NCI-H1694 (cell line): Measurements from ENCODE around the gene TRIM40.
A peak's percentile ranks its signal among the peaks of the same experiment; 100 is the strongest.

ENCODE experiments used
- DNase-seq: peaks from one replicate; lab custom pipeline; 2025; lab: John Stamatoyannopoulos, UW

The TRIM40 gene, protein sequence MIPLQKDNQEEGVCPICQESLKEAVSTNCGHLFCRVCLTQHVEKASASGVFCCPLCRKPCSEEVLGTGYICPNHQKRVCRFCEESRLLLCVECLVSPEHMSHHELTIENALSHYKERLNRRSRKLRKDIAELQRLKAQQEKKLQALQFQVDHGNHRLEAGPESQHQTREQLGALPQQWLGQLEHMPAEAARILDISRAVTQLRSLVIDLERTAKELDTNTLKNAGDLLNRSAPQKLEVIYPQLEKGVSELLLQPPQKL

DNA sequence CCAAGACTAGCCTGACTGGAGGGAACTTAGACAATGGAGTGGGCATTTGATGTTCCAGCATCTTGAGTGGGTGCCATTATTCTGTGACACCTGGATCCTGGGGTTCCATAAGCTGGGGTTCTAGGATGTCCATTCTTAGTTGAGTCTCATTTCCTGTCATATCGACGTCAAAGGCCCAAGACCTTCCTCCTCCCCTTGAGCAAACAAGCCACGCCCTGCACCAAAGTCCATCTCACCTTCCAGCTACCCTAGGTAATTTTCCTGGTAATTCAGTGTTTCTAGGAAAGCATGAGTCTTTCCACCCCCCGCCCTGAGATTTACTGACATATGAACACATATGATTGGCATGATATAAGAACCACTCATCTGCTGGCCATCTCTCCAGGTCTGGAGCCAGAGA lies at the start of gene TRIM40:
Gene TRIM40, plus strand, starts transcription at position 384 of the 400 bp plus-strand sequence. CDS start 897 bp downstream, outside the sequence.
- DNase-seq: no peak

DNA sequence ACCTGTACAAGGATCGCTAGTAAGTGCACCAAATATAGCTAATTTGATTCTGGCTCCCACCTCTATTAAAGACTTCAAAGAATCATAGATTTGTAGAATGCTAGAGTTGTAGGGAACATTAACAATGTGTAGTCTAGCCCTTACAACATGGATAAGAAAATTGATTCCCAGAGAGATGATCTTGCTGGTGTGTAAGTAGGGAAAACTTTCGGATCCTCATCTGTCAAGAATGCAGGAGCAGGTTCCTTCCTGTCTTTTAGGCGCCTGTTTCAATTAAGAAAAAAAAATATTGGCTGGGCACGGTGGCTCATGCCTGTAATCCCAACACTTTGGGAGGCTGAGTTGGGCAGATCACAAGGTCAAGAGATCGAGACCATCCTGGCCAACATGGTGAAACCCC lies 48.1 kb upstream of the TRIM40 start:
- DNase-seq: no peak

DNA sequence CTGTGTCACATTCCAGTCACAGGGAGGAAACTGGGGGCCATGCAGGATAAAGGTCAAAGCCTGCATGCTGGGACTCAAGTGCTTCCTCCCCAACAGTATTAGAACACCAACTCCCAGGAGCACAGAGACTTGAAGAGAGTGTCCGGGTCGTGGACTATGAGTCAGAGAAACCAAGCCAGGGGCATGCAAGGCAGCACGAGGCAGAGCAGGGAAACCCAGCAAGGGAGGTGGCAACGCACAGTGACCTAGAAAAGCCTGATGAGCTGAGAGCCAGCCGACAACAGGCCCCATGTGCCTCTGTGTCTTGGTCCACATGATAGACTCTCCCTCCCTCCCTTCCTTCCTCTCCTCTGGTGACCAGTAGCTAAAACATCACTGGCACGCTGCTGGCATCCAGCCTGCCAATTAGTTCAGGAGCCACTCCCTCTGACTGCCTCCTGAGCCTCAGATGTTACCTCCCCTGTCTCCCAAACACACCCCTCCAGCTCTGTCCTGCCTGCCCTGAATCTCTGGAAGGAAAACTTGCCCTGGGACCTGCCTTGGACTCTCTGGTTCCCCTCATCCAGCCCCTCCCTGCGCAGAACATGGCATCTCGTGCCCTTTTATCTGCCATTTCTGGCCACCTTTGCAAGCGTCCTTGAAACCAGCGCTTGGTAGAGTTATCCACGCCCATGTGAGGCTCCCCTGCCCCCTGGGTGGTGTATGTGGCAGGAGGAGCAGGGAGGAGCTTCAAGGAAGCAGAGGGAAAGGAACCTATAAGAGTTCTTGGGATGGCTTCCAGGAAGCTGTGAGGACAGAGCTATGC lies 44.2 kb upstream of the TRIM40 start:
- no peak for DNase-seq

DNA sequence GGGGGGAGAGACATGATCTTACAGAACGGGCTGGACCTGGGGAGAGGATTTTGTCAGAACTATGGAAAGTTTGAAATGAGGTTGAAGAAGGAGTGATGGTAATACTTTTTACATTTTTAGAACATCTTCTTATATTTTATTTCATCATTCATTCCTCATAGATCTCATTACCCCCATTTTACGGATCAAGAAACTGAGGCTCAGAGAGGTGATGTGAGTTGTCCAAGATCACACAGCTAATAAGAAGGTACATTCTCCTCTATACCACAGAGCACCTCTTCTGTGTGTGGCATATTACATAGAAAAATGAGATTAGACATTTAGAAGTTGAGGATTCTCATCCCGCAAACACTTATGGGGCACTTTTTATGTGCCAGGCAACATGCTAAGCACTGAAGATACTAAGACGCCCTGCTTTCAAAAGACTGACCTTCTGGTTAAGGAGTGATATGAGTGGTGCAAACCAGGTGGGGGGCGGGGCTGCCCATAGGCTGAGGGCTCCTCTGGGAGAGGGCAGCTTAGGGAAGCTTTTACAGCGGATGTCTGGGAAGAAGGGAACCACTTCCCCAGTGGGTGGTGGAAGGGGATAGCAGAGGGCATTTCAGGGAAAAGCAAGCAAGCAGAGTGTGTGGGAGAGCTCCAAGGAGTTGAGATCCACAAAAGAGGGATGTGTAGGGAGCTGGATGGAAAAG lies 42.9 kb upstream of the TRIM40 start:
- DNase-seq: no peak

DNA sequence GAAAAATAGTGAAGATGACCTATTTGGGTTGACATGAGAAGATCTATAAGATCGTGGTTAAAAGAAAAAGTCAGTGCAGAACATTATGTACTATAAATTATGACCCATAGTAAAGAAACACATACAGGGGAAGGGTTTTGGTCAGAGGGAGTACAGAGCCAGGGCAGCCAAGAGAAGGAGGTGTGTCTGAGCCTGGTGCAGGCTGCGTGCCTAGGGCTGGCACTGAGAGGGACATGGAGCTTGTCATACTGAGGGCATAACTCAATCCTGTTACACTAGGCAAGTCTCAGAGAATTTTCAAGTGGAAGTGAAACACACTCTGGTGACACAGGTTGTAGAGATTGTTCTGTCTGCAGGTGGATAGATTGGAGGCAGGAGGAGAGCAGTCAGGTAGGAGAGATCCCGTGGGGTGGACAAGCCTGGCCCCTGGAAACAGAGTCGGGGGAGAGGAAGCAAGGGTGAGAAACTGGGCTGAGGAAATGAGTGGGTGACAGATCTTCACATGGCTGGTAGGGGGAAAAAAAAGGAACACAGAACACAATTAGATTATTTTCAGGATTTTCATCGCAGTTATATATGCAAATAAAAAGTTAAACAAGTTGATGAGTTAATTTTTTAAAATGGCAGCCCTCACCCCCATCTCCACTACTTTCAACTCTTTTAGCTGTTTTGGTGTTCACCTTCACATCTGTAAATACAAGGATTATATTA lies 41.8 kb upstream of the TRIM40 start:
- DNase-seq: no peak

DNA sequence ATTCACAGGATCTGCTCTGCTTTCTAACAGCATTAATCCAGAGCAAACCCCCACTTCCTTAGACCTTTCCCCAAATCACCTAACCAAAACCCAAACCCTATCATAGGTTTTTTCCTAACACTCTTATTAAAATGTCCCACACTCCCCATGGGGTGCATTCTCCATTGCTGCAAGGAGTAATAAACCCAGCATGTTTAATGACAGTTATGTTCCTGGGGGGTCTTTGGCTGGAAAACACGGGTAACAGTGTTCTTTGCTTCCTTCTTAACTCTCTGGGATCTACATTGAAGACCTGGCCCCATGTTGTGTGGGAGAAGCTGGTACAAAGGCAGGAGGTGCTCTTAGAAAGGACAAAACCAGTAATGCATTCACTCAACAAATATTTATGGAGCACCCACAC lies 39.1 kb upstream of the TRIM40 start:
- DNase-seq: no peak

DNA sequence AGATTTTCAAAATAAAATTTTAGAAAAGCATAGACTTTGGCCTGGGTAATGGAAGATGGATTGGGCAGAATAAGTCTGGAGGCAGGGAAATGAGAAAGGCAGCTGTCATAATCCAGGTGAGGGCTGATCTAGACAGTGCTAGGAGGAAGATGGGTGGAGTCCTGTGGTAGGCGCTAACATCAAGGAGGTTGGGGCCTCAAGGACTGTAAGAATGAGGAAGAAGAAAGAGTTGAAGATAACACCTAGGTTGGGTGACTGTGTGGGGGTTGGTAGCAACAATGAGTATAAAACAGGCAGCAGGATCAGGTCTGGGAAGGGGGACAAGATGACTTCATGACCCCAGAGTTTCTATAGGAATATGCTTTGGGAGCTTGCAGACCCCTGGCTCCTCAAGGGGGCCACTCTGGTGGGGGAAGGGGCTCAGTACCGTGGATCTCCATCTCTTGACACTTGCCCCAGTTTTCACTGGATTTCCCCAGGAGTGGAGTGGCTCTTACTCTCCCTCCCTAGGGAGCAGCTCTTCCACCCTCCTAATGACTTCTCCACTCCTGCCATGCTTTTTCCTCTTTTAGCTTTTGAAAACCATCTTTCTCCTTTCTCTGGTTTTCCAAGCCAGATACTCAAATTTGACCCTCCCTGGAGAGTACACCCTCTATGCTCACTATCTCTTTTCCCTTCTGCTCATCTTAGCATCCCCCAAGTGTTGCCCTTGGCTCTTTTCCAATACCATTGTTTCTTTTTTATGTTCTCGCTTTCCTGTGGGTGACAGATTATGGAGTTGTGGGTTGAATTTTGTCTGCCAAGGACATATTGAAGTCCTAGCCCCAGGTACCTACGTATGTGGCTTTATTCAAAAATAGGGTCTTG lies 37.8 kb upstream of the TRIM40 start:
- DNase-seq: no peak

DNA sequence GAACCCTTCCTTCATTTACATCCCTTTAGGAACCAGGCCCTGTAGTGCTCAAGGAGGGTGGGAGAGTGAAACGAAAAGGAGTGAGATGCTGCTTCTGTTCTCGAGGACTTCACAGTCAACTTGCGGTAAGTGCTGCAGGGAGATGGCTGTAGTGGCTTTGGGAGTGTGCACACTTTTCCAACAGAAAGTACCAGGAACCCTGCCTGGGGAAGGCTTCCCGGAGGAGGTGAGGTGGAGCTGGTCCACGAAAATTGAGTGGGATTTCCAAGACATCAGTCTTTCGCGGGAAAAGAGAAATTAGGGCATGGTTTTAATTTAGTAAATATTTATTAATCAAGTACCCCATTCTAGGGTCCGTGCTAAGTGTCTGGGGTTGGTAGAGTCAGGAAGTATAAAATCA lies 35.8 kb upstream of the TRIM40 start:
- DNase-seq: no peak

DNA sequence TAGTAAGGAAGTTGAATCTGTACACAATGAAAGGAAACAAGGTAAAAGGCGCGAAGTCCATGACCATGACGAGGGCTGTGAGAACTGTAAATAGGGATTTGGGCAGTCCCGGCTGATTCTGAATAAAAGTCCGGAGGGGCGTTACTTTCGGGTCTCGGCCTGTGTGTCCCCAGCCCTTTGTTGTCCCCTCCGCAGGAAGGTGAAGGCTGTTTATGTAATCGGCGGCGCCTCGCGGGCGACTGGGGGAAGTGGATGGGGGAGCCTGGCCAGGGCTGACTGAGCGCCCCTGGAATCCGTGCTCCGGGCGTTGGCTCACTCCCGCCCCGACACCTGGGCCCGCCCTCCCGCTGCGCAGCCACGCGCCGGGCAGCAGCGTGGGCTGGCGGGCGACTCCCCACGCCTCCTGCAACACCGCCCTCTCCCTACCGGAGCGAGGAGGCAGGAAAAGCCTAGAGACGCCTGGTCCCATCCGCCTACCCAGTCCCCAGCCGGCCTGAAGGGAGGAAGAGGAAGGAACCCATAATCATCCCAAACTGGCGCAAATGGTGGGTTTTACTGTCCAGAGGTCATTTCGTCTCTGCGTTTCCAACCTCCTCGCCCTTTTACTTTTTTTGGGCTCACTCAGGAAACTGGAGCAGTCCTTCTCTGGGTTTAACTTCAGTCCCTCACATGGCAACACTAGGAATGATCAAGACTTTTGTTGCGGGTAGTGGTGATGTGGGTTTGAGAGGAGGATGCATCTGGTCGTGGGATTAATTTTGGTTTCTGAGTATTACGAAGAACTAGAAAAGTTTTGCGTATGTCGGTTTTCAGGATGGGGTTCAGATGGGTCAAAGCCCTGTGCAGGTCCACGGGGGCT lies 35.1 kb upstream of the TRIM40 start:
- no peak for DNase-seq

DNA sequence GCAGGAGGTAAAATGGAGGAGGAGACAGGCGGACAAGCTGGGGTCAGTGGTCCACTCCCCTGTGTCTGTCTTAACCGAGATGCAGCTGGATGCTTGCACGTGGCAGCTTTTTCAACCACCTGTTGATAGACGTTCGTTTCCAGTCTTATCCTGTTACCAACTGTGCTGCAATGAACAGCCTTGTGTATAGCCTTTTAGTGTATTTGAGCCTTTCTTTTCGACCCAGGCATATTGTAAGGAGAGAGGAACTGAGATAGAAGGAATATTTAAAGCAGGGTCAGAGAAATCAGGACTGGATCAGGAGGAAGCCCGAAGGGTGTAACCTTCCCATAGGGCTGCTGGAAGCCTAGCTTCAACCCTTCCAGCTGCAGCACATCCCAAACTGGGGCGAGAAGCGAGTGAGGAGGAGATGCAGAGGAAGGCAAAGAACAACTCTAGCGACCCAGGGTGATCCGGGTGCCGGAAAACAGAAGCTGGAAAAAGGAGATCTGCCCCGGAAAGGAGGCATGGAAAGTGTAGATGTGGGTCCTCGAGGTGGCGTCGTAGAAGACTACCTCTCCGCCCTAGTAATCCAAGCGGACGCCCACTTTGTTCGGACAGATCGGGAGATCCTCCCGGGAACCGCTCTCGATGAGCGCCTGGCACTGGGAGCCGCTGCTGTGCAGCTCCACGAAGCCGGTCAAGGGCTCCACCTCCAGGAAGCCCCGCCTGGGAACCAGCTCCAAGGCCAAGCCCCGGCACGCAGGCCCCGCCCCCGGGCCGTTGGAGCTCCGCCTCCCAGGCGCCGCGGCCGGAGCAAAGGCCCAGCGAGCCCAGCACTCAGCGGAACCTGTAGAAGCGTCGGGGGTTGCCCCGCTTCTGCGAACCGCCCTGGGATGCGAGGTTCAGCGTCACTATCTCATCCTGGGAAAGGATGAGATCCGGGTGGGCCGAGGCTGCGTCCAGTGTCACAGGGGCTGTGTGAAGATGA lies 34.2 kb upstream of the TRIM40 start:
- DNase-seq: no peak

DNA sequence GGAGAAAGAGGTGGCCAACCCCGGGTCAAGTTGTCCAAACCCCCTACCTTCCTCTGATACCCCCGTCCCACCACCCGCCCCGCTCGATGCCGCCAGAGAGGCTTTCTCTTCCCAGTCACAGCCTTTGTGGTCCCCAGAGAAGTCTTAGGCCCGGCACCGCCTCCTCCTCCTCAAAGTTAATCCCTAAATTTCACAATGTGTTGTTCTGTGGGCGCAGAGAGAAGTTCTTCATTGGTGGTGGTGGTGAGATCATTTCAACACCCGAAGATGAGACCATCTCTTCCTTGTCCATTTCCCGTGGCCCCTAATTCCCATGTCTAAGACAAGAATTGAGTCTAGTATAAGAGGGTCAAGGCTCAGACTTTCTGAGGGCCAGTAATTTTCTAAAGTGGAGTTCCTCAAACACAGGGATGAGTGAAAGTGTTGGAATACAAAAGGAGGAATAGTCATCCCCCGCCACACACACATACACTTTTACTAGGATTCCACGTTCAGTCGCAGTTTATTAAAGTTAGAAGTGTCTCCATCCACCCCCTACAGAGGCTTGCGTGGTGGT lies 33.4 kb upstream of the TRIM40 start:
- DNase-seq: no peak

DNA sequence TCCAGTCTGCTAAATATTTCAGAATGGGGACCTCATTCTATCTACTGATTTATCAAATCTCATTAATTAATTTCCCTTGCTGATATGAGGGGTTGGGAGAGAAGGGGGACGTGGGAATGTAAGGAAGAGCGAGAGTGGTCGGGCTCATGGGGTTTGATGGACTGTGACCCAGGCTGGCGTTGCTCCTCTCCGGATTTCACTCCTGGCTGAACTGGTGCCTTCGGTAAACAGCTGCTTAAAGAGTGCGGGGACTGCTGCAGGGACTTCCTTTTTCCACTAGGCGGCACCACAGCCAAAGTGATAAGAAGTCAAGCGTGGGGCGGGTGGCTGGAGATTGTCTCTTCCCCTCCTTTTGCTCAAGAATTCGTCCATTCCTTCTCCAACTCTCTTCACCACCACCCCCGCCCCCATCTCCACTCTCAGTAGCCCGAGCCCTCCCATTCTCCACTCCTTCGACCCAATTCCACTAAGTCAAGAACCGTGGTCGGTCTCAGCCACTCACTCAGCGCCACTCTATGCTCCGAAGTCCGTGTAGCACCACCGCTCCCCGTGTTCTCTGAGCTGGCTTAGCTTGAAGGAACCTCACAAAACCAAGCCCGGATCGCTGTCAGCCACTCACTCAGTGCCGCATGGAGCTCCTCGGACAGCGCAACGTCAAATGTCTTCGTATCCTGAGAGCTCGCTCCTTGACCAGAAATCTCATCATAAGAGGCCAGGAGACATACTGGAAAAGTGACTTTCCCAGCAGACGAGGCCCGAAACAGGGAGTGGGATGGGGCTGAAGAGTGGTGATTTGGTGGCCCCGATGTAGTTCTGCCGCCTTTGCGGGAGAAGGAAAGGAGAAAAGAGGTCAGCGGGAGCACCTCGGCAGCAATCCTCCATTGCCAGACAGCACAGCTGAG lies 32.7 kb upstream of the TRIM40 start:
- peak; percentile 32 for DNase-seq

DNA sequence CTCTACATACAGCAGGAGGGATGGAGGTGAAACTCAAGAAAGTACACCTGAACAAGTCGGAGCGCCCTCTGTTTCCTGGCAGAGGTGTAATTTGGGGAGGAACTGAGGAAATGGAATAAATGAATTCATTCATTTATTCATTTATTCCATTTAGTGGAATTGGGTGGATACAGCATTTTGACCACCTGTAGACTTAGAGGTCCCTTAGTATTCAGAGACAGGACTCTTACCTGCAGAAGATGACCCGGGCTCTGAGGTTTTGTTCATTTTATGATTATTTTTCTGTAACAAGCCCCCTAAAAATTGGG lies 32.1 kb upstream of the TRIM40 start:
- no peak for DNase-seq

DNA sequence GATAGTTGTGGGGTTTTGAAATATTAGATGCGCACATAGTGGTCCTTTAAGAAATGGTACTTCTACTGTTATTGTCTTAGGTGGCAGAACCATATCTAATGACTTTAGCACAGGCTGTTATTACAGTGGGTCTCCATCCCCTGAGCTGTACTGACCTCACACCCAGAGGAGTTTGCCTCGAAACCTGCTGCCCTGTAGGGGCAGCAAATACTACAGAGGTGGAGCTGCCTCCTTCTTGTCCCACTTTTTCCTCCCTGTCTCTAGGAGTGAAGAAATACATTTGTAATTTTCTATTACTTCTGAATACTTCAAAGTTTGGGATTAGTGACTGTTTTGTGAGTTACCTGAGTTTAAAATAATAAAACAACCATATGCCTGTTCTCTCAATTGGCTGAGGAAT lies 31.3 kb upstream of the TRIM40 start:
- no peak for DNase-seq

DNA sequence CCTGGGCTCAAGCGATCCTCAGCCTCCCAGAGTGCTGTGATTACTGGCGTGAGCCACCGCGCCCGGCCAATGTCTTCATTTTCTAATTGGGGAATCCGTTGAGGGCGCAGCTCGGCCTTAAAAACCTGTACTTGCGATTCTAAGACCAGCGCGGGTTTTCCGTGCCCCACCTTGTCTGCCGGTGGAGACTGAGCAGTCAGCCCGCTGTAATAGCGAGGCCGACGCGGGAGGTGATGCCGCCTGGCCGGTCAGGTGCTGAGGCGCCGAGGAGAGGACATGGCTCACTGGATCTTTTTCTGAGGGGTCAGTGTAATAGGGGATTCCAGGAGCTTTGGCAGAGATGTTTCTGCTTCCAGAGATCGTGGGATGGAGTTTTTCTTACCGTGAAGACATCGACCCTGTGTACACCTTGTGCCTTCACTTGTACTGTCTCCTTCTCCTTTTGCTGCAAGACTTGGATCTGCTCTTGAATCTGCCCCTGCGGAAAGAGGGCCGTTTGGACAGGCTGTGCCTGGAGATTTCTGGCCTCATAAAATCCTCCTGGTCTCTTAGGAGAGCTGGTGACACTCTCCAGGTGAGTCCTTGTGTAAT lies 24.6 kb upstream of the TRIM40 start:
- no peak for DNase-seq

DNA sequence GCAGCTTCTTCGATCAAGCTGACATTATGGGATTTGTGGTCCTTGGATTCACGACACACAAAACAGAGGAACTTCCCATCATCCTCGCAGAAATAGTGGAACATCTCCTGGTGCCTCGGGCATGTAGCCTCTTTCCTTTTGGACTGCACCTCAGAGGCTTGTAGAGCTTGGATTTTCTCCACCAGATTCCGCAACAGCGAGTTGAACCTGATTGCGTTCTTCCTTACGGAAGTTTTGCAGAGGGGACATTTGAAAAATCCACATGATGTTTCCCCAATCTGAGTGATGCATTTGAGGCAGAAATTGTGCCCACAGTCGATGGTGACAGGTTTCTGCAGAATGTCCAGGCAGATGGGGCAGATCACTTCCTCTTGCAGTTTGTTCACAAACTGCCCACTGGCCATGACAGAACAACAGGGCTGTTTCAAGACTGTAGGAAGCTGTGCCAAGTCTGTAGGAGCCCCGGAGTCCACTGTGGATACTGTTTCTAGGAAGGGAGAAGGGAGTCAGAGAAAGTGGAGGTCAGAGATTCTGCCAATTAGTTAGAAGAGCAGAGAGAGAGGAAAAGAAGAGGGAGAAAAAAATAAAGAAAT lies 23.4 kb upstream of the TRIM40 start:
- no peak for DNase-seq
